HUES64 (cell line): ENCODE measurements around the gene TAF11L13.

Source experiments
- H3K27ac ChIP-seq: 2 replicates; pipeline ENCODE4 v1.7.0; 2013; ENCODE audit warnings: low read depth, low read length, inconsistent platforms
- H3K27me3 ChIP-seq: 2 replicates; pipeline ENCODE4 v1.6.1; 2013; ENCODE audit warnings: mild to moderate bottlenecking, low read length; ENCODE audit not compliant: insufficient read depth
- H3K36me3 ChIP-seq: 2 replicates; pipeline ENCODE4 v1.6.1; 2013; ENCODE audit warnings: mild to moderate bottlenecking, low read length; ENCODE audit not compliant: insufficient read depth
- H3K4me1 ChIP-seq: 2 replicates; pipeline ENCODE4 v1.6.1; 2013; ENCODE audit warnings: mild to moderate bottlenecking, low read length, moderate library complexity; ENCODE audit not compliant: insufficient read depth
- H3K4me3 ChIP-seq: 2 replicates; pipeline ENCODE4 v1.5.1; 2013; ENCODE audit warnings: mild to moderate bottlenecking, low read length, moderate library complexity
- H3K9ac ChIP-seq: 2 replicates; pipeline ENCODE4 v1.6.1; 2013; ENCODE audit warnings: mild to moderate bottlenecking, low read depth, low read length
- H3K9me3 ChIP-seq: 2 replicates; pipeline ENCODE4 v1.6.1; 2013; ENCODE audit warnings: low read depth, low read length; ENCODE audit not compliant: insufficient read depth
- WGBS: fragments of 150-250, 120-280 bp; methylation state at CpG from one replicate; pipeline ENCODE4 v1.1.7; 2013; ENCODE audit warnings: missing lambda C conversion rate; 5-methylcytosine and 5-hydroxymethylcytosine counted together

The TAF11L13 gene

DNA sequence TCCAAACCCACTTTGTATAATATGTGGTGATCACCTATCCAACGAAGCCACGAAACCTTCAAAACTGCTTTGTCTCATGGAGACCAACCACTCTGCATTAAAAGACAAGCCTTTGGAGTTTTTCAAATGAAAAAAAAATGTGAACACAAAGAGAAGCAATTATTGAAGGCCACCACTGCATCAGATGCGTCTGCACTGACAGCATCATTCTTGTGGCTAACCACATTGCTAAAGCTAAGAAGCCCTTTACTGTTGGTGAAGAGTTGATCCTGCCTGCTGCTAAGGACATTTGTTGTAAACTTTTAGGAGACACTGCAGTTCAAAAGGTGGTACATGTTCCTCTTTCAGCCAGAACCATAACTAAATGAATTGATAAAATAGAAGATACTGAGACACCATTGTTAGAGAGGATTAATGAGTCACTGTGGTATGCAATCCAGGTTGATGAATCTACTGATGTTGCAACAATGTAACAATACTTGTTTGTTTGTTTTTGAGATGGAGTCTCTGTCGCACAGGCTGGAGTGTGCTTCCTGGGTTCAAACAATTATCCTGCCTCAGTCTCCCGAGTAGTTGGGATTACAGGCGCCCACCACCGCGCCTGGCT, 47.8 kb downstream of the TAF11L13 start:
- Histone ChIP-seq H3K27ac (no peak overlapping the region), H3K4me1 (no peaks in the 10 kb centered on the region), H3K4me3 (no peak overlapping the region), H3K9ac (no peak overlapping the region), H3K27me3 (no peaks in the 10 kb centered on the region), H3K9me3 (no peaks in the 10 kb centered on the region), H3K36me3 (no peaks in the 10 kb centered on the region)
- 95% methylated on average over 8 of the region's 8 CpGs for WGBS

DNA sequence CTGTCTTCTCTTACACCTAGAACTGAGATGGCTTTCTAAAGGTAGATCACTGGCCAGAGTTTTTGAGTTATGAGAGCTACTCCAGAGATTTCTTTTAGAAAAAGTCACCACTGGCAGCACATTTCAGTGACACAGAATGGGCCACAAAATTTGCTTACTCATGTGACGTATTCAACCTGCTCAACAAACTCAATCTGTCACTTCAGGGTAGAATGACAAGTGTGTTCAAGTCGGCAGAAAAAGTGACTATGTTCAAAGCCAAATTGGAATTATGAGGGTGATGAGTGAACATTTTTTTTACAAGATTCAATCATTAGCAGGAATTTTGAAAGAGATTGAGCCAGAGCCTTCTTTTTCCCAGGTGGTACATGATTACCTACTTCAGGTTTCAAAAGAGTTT, 48.8 kb downstream of the TAF11L13 start:
- H3K36me3 ChIP-seq, result no peaks in the 10 kb centered on the region
- no peaks in the 10 kb centered on the region for H3K27me3 ChIP-seq
- no peak overlapping the region for H3K4me3 ChIP-seq
- no peak overlapping the region for H3K27ac ChIP-seq
- WGBS, result 98% methylated on average over 2 of the region's 2 CpGs
- H3K9me3 ChIP-seq, result no peaks in the 10 kb centered on the region
- H3K9ac ChIP-seq, result no peak overlapping the region
- H3K4me1 ChIP-seq, result no peaks in the 10 kb centered on the region
